Measurements from ENCODE around the gene POLDIP3.

- TF ChIP-seq POLR2A (IDR thresholded peaks at IDR 0.05; ENCODE audit: borderline replicate concordance, extremely low read depth, insufficient read depth, insufficient read length) (no peak), POLR2AphosphoS5 (IDR thresholded peaks at IDR 0.05; ENCODE audit: low read depth, low read length) (no peak), EZH2phosphoT487 (IDR thresholded peaks at IDR 0.05; ENCODE audit: borderline replicate concordance) (no peak), CTCF (IDR thresholded peaks at IDR 0.05 in 2 of 3, conservative IDR thresholded peaks at IDR 0.05 in 1 of 3; ENCODE audit: borderline replicate concordance in 1 of 3, insufficient read depth in 1 of 3, low read depth in 2 of 3, low read length in 2 of 3) (no peak), ELF1 (IDR thresholded peaks at IDR 0.05; ENCODE audit: borderline replicate concordance, low read depth) (no peak), ZBTB33 (IDR thresholded peaks at IDR 0.05; ENCODE audit: extremely low read depth, insufficient replicate concordance, low read length) (no peak), CBX3 (IDR thresholded peaks at IDR 0.05; ENCODE audit: low read depth) (no peak), JUND (IDR thresholded peaks at IDR 0.05) (no peak), FOSL1 (IDR thresholded peaks at IDR 0.05; ENCODE audit: low read depth) (no peak), SRF (IDR thresholded peaks at IDR 0.05; ENCODE audit: low read depth) (no peak), SP1 (IDR thresholded peaks at IDR 0.05; ENCODE audit: low read depth) (no peak), REST (IDR thresholded peaks at IDR 0.05; ENCODE audit: low read depth) (no peak), RAD21 (IDR thresholded peaks at IDR 0.05; ENCODE audit: low read depth) (no peak)
- TF ChIP-seq, protein P1, sequence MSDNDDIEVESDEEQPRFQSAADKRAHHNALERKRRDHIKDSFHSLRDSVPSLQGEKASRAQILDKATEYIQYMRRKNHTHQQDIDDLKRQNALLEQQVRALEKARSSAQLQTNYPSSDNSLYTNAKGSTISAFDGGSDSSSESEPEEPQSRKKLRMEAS (IDR thresholded peaks at IDR 0.05): no peak
These were observed 61.0 kb downstream of the POLDIP3 start, which contains the start of gene SERHL2 for GRCh38 chr22:42553475-42554361.
